HG03095 (cell line): Measurements from ENCODE around the gene RASSF7.

Source experiments
- ATAC-seq: cut with Tn5 transposase; IDR thresholded peaks from one replicate; pipeline ENCODE4 v1.9.1; 2021; ENCODE audit warnings: moderate library complexity; ENCODE audit not compliant: unreplicated experiment

The RASSF7 gene

GRCh38 chr11:607020-607780 lies 46.4 kb downstream of the RASSF7 start:
- no peak for ATAC-seq

GRCh38 chr11:607971-608659 lies 47.3 kb downstream of the RASSF7 start:
- no peak for ATAC-seq

- no peak for ATAC-seq
These were observed 48.1 kb downstream of the RASSF7 start for GRCh38 chr11:608791-609251.

- no peak for ATAC-seq
These were observed 48.6 kb downstream of the RASSF7 start for GRCh38 chr11:609341-609811.

- no peak for ATAC-seq
These were observed 49.5 kb downstream of the RASSF7 start for GRCh38 chr11:610146-610801.

GRCh38 chr11:611001-611996 lies 50.5 kb downstream of the RASSF7 start:
- no peak for ATAC-seq

GRCh38 chr11:612201-612960 lies 51.6 kb downstream of the RASSF7 start:
- ATAC-seq, result no peak

DNA sequence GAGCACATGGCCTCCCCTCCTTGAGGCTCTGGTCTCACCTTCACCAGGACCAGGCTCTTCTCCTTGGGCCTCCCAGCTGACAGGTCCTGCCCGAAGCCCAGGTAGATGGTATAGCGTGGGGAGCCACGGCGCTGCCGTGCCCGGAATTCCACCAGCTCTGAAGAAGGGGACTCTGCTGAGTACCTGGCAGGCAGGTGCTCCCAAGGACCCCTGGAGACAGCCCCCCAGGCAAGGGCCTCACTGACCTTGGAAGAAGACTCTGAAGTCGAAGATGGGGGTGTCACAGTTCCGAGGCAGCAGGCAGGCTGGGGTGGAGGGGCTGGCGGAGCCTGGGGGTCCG lies 52.2 kb downstream of the RASSF7 start:
- ATAC-seq, result no peak

DNA sequence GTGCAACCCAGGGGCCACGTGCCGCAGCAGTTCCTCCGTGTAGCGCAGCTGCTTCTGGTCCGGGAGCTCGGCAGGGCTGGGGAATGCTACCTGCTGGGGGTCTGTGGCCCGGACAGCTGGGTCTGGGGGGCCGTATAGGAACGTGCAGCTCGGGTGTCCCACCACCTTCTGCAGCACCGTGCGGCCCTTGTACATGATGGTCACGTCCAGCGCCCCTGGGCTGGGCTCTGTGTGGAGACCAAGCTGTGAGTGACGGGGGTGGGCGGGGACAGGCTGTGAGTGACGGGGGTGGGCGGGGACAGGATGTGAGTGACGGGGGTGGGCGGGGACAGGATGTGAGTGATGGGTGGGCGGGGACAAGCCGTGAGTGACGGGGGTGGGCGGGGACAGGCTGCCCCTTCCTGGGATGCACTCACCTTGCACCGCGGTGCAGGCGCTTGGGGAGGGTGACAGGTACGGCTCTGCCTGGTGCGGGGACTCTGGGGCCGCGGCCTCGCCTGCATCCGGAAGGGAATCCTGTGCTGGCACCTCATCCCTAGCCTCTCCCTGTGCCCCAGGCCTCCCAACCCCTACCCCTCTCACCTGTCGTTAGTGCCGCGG lies 52.7 kb downstream of the RASSF7 start:
- no peak for ATAC-seq
